MM.1S (cell line): ENCODE data around the gene CSRNP3.

Experiments used
- CTCF ChIP-seq: fragments of 300-600 bp; sonication (generic); IDR thresholded peaks from 2 replicates; pipeline ENCODE4 v1.5.1; 2016; ENCODE audit warnings: antibody characterized with exemption, low read length, mixed read lengths
- EZH2 ChIP-seq: fragments of 300-600 bp; sonication (generic); optimal IDR thresholded peaks from 2 replicates; pipeline ENCODE3; 2017; ENCODE audit warnings: low read depth, mild to moderate bottlenecking, antibody characterized with exemption, low read length, mixed read lengths
- EZH2phosphoT487 ChIP-seq: fragments of 300-600 bp; sonication (generic); IDR thresholded peaks from 2 replicates; pipeline ENCODE4 v1.6.1; 2018; ENCODE audit warnings: antibody characterized with exemption, low read length

- TF ChIP-seq CTCF (no peak), EZH2phosphoT487 (no peak), EZH2 (no peak)
These were observed 223.4 kb downstream of the CSRNP3 start for GRCh38 chr2:165692906-165693305.
